NCI-H146 (cell line): ENCODE data around the gene FBXO34.
"Not testable (repeated sequence)": the region's sequence is repeated elsewhere in the genome, so short reads cannot be mapped to it uniquely, and the experiment has no call there.

Experiments used
- DNase-seq: peaks from one replicate; lab custom pipeline; 2025; lab: John Stamatoyannopoulos, UW

Gene FBXO34

DNA sequence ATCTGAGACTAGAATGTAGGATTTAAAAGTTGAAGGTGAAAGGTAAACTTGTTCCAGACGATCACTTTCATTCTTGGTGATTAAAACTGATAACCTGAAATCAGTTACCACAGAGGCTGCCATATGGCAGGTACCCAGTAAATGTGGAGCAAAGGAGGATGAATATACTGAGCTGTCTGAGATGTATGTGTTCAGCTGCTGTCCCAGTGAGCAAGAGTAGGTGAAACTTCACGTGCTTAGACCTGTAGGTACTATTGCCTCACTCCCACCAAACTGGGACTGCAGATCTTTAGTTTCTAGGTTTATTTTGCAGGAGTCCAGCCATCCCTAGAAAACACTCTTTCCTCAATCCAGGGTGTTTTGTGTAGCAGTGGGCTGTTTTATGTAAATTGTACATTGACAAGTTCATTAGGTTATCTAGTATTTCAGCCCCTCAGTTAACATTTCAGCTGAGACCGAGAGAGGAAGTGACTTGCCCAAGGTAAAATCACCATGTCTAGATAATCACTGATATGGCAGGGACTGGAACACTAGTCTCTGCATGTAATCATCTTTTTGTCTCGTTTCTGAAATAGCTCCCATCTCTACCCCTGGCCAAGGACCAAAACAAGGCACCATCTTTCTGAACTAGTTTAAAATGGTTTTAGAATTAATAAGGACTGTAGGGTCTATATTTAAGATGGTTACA is 77.7 kb downstream of the FBXO34 start:
- DNase-seq: no peak

DNA sequence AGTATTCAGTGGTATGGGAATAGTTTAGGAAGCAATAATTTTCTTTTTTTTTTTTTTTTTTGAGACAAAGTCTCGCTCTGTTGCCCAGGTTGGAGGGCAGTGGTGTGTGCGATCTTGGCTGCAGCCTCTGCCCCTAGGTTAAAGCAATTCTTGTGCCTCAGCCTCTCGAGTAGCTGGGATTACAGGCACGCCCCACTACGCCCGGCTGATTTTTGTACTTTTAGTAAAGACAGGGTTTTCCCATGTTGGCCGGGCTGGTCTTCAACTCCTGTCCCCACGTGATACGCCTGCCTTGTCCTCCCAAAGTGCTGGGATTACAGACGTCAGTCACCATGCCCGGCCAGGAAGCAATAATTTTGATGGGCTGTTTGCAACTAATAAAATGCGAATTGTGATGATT is 78.3 kb downstream of the FBXO34 start:
- no peak for DNase-seq

DNA sequence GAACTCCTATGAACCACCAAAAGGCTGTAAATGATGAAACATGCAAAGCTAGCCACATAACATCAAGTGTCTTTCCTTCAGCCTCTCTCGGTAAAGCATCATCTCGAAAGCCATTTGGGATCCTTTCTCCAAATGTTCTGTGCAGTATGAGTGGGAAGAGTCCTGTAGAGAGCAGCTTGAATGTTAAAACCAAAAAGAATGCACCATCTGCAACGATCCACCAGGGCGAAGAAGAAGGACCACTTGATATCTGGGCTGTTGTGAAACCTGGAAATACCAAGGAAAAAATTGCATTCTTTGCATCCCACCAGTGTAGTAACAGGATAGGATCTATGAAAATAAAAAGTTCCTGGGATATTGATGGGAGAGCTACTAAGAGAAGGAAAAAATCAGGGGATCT is 79.2 kb downstream of the FBXO34 start:
- DNase-seq: no peak

DNA sequence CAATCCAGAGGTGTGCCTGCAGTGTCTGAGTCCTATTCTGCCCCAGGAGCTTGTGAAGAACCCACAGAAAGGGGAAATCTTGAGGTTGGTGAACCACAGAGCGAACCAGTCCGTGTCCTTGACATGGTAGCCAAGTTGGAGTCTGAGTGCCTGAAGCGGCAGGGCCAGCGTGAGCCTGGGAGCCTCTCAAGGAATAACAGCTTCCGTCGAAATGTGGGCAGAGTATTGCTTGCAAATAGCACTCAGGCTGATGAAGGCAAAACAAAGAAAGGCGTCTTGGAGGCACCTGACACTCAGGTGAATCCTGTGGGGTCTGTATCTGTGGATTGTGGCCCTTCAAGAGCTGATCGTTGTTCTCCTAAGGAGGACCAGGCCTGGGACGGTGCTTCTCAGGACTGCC is 79.9 kb downstream of the FBXO34 start:
- no peak for DNase-seq

DNA sequence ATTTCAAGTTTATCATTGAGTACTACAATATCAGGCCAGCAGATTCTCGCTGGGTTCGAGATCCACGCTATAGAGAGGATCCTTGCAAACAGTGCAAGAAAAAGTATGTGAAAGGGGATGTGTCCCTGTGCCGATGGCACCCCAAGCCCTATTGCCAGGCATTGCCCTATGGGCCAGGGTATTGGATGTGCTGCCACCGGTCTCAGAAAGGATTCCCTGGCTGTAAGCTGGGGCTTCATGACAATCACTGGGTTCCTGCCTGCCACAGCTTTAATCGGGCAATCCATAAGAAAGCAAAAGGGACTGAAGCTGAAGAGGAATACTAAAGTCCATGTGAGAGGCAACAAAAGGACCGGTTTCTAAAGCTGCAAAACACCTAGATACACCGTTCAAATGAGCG is 81.0 kb downstream of the FBXO34 start:
- DNase-seq: no peak

DNA sequence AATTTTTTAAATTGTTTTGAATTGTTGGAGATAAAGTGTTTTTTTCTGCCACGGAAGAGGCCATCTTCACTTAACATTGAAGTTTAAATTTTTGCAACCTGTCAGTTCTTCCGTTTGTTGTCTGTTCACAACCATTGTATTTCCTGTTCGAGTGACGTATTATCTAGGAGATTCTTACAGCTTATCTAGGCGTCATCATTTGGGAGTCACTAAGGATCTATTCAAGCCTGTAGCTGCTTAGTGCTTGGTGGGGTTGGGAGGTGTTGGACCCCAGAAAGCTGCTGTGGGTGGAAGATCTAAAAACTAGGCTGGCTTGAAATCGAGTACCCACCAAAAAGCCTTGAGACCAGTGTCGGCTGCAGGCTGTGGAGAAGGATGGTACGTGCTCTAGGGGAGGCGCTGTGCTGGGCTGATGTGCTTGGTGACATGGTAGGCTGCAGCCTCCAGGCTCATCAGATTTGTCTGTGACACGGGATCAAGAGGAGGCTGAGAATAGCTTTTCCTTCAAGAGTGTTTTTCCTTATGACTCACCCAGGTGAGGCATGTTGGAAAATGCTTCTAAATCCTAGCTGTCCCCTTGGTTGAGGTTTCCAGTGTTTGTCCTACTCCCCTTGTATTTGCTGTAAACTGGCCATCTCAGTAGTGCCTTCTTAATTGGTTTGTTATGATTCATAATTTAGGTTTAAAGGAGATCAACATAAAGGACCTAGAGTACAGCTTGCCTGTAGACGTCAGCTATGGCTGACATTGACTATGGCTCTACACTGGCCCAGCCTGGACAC is 82.7 kb downstream of the FBXO34 start:
- no peak for DNase-seq

DNA sequence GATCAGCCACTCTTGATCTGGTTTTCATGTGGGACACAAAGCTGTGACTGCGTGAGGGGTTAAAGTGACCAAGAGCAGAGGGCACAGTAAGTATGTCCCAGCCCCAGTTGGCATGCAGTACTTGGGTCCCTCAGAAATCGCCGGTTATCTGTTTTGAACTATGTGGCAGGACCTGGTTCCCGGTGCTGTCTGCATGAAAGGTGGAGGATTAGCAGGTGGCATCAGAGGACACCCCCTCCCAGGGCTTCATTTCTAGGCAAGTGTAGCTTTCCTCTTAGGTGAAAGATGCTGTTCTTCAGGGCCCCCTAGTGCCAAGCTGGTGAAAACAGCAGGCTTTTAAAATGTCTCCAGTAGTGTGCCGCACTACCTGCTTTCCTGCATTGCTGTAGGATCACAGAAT is 83.3 kb downstream of the FBXO34 start:
- DNase-seq: peak; percentile 74

DNA sequence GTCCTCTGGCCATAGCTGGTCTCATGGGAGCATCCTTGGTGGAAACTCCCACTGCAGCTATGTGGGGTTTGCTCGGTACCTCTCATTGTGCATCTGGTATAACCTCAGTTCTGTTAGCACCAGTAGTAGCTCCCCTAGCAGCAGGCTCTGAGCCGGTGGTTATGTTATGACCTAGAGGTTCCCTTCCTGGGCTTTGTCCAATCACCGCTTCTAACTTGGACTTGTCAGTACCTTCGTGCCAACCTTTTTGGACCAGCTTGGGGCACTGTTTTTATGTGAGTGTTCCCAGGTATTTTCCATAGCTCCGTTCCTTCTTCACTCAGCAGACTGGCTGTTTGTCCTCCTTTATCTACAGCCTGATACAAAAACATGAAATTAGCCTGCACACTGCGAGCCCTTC is 84.7 kb downstream of the FBXO34 start:
- DNase-seq: no peak

DNA sequence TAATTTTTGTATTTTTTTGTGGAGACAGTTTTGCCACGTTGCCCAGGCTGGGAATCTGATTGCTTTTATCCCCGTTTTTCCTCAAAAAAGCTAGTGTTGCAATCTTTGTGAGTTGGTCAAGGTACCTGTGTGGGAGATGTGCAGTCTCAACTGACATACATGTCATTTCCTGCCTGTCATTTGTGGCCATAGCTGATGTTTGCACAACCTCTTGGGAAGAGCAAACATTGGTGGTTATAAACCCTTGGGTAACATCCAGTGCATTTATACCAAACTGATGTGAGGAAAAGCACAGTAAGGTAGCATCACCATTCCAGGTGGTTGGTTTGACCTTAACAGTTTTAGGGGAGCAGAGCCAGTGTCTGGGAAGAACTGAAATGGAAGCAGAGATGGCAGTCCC is 85.7 kb downstream of the FBXO34 start:
- DNase-seq: peak; percentile 13

DNA sequence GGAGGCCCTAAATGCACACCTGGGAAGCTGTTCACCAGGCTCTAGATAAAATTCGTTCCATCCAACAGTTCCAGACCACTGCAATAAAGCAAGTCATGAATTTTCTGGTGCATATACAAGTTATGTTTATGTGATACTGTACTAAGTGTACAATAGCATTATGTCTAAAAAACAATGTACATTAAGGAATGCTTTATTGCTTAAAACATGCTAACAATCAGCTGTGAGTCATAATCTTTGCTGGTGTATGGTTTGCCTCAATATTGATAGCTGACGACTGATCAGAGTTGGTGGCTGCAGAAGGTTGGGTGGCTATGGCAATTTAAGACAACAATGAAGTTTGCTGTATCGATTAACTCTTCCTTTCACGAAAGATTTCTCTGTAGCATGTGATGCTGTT is 88.1 kb downstream of the FBXO34 start:
- DNase-seq: no peak

DNA sequence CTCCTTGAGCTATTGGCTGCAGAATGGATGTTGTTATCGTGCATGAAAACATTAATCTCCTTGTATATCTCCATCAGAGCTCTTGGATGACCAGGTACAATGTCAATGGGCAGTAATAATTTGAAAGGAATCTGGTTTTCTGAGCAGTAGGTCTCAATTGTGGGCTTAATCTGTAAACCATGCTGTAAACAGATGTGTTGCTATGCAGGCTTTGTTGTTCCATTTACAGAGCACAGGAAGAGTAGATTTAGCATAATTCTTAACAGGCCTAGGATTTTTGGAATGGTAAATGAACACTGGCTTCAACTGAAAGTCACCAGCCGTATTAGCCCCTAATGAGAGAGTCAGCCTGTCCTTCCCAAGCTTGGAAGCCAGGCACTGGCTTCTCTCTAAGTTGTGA is 90.0 kb downstream of the FBXO34 start:
- no peak for DNase-seq

DNA sequence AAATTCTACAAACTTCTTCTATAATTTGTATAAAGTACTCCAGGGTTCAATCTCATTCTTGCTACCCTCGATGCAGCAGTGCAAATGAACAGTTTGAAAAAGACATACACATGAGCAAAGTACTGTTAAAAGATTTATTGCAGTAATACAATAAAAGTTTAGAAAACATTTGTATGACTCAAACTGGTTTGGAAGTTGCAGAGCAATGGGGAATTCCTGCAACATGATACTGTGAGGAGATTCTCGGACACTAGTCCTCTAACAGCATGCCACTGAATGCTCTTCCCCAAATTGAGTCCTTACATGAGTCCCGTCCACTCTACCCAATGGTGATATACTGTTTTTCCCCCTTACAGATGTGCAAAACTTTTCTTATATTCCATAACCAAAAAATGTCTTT is 95.0 kb downstream of the FBXO34 start:
- DNase-seq: no peak

DNA sequence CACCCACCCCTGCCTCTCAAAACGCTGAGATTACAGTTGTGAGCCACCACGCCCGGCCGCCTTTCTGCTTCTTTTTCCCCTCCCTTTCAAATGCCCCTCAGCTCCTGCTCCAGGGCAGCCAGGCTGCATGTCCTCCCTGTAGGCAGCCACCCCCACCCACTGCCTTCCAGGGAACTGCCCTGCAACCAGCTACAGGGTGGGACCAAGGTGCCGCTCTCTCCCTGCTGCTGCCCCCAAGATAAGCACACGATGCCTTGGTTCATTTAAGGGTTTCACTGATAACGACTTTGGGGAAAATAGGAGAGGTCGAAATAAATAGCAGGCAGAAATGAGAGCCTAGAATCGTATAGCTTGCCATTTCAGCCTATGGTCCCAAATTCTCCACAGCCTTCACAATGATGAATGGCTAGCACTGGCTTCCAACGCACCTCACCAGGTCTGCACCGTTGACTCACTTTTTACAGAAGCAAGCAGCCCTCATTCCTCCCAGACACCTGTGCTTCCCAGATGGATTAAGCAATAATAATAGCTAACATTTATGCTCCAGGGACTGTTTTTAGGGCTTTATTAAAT is 99.7 kb downstream of the FBXO34 start:
- DNase-seq: no peak

DNA sequence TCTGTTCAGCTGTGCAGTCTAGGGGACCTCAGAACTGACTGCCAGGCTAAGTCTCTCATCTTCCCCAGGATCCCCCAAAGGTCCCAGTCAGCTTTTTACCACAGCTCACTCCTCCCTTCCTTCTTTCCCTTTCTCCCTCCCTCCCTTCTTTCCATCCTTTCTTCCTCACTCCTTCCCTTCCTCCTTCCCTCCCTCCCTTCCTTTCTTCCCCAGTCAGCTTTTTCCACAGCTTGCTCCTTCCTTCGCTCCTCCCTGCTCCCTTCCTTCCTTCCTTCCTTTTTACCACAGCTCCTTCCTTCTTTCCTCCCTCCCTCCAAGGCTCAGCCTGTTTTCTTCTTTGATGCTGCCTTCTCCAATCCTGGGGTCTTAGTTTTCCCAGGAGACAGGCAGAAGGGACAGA is 101.2 kb downstream of the FBXO34 start:
- DNase-seq: no peak

DNA sequence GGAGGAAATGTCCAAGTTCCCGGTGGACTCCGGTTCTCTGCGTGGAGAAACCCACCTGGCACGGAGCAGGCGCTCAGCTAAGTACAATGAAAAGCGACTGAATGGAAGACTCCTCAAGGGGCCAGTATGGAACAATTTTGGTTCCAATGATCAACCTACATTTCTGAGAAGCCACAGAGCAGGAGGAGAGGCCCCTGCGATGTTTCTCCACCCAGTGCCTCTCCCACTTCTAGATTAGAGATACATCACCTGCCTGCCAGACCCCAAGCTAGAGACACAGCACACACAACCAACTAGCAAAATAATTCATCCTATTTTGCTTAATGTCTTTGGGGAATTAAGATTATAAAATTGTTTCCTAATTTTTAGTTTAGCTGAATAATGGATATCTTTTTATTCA is 101.6 kb downstream of the FBXO34 start:
- no peak for DNase-seq

DNA sequence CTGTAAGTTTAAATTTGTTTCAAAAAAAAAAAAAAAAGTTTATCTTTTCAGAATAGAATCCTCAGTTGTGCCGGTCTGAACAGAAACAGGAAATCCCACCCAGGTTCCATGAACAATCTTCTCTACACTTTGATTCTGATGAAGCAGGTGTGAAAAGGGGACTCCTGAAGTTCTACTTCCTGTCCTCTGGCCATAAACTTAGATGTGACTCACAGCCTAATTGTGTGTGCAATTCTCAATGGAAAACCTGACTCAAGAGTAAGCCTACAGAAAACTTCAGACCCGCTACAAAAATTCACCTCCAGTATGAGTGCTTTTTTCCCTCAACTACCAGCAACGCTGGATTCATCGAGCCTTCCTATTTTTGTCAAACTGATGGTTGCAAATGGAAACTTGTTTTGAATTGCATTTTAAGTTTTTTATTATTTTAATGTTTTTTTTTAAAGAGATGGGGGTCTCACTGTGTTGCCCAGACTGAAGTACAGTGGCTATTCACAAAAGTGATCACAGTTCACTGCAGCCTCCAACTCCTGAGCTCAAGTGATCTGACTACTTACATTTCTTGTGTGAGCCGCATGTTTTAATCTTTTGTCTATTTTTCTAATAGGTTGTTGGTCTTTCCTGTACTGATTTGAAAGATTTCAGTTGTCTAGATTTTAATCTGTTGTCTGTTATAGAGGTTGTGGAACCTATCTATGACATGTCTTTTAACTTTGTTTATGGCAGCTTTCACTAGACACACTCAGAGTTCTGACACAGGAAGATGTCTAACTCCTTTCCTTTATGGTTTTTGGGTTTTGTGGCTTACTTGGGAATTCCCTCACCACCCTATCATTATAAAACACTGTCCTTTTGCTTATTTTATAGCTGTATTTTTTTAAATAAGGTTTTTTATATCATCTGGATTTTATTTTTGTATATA is 102.8 kb downstream of the FBXO34 start:
- no peak for DNase-seq

DNA sequence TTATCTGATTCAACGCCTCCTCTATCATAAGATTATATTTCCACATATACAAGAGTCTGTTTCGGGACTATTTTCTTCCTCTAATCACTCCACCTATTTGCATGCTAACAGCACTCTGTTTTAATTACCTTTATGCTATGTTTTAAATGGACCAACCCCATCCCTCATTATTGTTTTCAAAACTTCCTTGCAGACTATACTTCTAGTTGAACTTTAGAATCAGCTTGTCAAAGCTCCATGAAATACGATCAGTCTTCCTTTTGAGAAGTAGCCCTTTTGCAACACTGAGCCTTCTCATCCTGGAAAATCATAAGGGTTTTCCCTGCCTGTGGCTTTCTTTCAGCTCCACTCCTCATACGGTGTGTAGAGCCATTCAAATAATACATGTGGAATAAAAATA is 103.5 kb downstream of the FBXO34 start:
- DNase-seq: no peak

DNA sequence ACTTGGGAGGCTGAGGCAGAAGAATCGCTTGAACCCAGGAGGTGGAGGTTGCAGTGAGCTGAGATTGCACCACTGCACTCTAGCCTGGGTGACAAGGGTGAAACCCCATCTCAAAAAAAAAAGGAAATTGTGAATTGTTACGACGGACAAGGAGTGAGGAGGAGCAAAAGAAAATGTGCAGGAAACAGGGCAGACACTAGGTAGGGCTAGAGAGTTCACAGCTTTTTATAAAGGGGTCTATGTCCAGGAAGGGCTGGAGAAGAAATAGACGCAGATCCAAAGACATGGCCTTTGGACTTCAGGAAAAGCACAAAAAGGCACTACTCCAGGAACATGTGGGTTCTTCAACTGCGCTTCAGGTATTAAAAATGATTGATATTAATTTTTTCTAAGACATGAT is 106.0 kb downstream of the FBXO34 start:
- no peak for DNase-seq

DNA sequence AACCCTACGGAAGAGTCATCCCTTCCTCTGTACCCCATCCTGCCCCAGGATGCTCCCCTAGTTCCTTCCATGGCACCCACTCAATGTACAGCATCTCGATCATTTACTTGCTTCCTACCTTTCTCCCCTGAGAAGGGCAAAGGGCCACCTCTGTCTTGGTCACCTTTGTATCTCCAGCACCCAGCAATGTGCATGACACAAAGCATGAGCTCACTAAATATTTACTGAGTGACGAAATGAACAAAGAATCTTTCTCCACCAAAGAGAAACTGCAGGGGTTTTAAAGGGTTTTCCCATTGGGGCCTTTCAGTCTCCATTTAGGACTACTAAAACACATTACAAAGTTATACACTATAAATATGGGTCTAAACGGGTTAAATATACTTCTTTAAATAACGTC is 109.8 kb downstream of the FBXO34 start:
- DNase-seq: no peak

DNA sequence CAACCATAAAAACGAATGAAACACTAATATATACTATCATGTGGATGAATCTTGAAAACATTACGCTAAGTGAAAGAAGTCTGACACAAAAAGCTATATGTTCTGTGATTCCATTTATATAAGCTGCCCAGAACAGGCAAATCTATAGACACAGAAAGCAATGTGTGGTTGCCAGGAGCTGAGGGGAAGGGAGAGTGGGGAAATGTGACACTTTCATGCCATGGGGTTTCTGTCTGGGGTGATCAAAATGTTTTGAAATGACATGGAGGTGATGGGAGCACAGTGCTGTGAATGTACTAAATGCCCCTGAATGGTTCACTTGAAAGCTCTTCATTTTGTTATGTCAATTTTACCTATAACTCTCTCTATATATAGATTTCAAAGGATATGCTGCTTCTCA is 110.3 kb downstream of the FBXO34 start:
- no peak for DNase-seq

DNA sequence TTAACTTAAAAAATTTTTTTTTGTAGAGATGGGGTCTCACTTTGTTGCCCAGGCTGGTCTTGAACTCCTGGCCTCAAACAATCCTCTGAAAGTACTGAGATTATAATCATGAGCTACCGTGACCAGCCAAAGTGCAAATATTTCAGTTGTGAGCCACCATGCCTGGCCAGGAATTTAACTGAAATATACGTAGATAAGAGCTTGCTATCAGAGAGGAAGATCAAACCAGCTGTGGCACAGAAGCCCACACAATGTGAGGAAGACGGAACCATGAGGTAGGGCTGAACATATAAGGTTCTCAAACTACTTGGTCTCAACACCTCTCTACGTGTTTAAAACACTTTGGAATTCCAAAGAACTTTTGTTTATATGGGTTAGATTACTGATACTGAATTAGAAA is 111.3 kb downstream of the FBXO34 start:
- DNase-seq: no peak

DNA sequence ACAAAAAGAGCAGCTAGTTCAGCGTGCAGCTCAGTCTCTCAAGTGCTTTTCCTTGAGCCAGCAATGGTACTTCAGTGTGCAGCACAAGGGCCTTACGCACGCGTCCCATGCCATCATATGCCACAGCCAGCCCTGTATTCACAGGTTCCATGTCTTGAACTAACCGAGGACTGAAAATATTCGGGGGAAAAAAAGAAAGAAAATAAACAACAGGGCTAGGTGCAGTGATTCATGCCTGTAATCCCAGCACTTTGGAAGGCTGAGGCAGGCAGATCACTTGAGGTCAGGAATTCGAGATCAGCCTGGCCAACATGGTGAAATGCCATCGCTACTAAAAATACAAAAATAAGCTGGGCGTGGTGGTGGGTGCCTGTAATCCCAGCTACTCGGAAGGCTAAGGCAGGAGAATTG is 111.8 kb downstream of the FBXO34 start:
- not testable (repeated sequence) for DNase-seq
